ENCODE data around the gene RNF43.

Gene RNF43

GRCh38 chr17:58417300-58418092 is at the start of gene RNF43:
TSS of gene RNF43 (minus strand) at chr17:58417534. CDS start at chr17:58415577, 1,957 bp downstream.
- peak; percentile 99 for DNase-seq

- no peak for DNase-seq
Measured at GRCh38 chr17:58455491-58455890, 38.2 kb upstream of the RNF43 start.

DNA sequence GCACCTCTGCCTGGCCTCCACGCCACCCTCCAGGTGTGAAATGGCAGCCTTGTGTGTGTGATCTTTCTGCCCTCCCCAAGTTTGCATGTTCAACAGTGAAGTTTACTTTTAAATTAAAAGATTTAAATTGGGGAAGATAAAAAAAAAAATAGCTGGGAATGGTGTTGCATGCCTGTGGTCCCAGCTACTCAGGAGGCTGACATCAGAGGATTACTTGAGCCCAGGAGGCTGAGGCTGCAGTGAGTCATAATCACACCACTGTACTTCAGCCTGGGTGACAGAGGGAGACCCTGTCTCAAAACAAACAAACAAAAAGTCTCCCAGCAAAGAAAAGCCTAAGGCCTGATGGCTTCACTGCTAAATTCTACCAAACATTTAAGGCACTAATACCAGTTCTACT is 35.4 kb upstream of the RNF43 start:
- DNase-seq = no peak

DNA sequence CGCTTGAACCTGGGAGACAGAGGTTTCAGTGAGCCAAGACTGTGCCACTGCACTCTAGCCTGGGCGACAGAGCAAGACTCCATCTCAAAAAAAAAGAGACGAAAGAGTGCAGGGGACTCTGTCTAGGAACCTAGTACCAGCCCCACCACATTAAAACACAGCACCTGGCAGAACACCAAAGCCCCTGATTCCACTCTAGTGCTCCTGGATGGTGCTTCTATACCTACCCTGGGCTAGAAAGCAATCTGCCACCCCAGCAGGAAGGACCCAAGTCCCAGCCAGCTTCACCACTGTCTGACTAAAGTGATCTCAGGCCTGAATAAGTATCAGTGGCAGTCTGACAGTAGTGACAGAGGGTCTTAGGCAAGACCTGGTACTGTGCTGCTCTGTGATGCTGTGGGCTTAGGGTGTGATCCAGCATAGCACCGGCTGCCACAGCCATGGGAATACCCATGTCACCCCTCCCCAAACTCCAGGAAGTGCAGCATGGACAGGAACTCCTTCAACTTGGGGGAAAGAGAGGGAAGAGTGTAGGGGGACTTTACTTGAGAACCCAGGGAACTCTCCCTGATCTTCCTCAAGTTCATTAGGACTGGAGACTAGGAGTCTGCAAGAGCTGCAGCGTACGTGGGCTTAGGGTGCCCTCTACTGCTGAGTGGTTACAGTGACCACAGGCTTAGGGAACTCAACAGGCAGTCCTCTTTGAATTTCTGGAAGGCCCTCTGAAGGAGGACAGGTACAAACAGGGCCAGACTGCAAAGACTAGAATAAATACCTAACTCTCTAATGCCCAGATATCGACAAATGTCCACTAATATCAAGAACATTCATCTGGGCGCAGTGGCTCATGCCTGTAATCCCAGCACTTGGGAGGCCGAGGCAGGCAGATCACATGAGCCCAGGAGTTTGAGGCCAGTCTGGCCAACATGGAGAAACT is 30.0 kb upstream of the RNF43 start:
- DNase-seq = peak; percentile 80

GRCh38 chr17:58446086-58446485 is 28.8 kb upstream of the RNF43 start:
- DNase-seq = no peak

- DNase-seq = no peak
Measured at GRCh38 chr17:58436805-58437239, 19.5 kb upstream of the RNF43 start.

- no peak for DNase-seq
Measured at GRCh38 chr17:58436245-58436644, 18.9 kb upstream of the RNF43 start.

GRCh38 chr17:58432806-58433573 is 15.7 kb upstream of the RNF43 start:
- no peak for DNase-seq

- DNase-seq = no peak
Measured at GRCh38 chr17:58427807-58428206, 10.5 kb upstream of the RNF43 start.

DNA sequence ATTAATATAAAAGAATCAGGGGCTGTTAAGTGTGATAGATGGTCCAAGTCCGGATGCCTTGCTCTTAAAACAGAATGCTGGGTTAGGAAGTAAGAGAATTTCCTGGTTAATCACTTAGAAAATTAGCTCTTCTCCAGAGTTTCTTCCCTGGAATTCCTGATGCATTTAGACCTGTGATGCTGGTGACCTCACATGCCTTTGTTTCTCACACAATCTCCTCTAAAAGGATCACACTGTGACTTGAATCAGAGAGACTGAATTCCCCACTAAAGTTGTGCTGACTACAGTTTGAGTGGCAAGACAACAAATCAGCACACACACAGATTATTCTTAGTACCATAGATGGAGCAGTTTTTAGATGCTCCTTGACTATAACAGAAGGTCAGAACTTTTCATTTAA is 4.4 kb upstream of the RNF43 start:
- no peak for DNase-seq

DNA sequence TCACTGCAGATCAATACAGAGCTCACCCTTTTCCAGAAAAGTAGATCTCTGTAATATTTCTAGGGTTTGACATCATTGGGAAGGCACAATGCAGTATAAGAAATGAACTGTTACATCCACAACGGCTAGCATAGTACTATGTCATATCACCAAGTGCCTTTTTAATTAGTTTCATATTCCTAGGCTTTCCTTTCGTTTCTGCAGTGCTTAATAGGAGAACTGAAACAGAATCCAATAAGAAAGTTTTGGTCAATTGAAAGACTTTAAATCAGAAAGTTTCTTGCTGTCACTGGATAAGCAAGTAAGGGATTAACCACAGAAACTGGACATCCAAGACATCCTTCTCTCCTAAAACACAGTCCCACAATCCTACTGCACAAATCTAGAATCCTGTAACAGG is 3.5 kb upstream of the RNF43 start:
- DNase-seq = no peak

GRCh38 chr17:58416937-58417299 is 416 bp downstream of the RNF43 start:
- DNase-seq = no peak

DNA sequence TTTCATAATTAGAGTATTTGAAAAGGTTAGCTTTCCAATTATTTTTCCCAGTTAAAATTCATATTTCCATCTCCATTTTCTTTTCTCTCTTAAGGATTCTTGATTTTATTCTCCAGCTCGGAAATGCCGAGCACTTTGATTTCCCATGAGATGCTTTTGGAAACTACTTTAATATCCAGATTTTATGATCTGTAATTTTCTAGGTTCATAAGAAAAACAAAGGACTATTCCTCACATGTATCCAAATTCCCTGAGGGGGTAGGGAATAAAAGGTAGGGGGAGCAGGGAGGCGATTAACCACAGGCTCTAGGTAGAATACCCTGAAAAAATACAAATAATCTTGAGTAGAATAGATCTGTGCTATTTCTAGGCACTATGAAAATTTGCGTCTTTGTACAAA is 938 bp downstream of the RNF43 start:
- DNase-seq = no peak

GRCh38 chr17:58415371-58416055 is 1.8 kb downstream of the RNF43 start:
- DNase-seq = no peak

DNA sequence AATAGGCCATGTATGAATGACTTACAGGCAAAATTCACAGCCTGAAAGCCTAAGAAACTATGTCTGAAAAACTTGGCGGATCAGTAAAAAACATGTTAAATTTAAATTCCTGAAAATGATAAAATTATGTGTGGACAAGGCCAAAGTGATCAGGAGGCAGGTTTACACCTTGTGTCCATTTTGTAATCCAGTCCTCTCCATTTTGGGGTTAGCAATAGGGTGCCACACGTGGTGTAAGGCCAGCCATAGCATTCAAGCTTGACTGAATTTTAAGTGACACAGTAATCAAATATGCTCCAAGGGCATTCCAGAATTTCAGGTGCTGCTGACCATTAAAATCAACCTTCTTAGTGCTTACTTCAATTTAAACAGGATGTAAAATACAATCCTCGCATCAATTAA is 2.7 kb downstream of the RNF43 start:
- no peak for DNase-seq

DNA sequence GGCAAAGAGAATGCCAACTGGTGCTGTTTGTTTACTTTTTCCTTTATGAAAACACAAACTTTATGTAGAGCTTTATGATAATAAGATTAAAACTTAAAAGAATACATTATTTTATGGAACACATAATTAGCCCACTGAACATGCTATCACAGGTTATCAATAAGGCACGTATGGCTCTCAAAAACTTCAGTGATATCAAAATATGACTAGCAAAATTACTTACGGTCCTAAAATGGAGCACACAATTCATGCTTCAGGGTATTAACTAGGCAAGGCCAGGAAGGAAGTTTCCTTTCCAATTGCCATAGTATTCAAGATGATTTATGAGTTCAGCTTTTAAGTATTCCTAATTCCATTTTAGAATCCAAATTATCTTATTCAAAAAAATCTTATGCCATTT is 3.6 kb downstream of the RNF43 start:
- DNase-seq = no peak

DNA sequence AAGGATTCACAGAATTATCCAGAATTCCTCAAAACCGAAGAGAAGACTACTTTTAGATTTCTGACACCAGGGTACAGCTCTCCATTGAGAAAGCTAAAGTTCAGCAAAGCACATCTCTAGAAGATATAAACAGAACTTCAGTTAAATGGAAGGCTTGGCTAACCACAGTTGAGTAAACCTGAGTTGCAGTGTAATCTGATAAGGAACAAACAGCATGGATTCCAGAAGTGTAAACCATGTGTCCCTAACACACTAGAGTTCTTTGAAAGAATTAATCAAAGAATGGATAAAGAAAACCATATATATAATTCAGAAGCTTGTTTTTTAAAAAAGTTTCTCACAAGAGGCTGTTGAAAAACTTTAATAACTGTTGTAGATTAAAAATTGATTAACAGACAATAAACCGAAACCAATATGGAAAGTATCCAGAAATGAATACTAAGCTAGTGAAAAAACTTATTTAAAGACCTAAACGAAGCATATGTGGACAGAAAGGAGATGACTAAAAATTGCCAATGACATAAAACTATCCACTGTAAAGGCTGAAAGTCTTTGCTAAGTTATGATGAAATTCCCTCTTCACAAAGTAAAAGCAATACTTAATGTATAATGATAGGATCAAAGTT is 4.3 kb downstream of the RNF43 start:
- DNase-seq = no peak

DNA sequence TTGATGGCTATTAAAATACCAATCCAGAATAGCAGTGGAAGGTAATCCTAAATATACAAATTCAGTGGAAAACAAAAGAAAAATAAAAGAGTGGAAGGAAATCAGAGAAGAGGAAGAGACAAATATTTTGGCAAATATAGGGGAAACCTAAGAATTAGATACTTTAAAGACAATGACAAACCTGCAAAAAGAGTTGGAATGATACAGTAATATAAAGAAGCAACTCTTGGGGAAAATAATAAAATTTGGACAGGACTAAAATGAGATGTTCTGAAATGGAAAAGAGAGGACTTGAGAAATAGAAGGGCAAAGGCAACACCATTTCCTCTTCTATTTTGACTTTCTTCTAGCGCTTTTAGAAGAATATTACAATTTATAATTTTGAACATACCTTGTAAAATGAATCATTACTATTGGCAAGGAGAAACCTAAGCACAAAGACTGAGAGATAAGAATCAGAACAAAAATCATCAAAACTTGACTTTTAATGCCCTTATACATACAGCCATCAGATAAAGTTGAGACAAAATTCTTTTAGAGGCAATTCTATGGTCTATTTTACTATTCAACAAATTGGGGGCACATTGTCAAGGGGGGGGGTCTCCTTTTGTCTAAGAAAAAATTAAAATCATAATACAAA is 5.2 kb downstream of the RNF43 start:
- no peak for DNase-seq

GRCh38 chr17:58411408-58411894 is 5.9 kb downstream of the RNF43 start:
- no peak for DNase-seq

- no peak for DNase-seq
Measured at GRCh38 chr17:58410714-58411407, 6.5 kb downstream of the RNF43 start.

DNA sequence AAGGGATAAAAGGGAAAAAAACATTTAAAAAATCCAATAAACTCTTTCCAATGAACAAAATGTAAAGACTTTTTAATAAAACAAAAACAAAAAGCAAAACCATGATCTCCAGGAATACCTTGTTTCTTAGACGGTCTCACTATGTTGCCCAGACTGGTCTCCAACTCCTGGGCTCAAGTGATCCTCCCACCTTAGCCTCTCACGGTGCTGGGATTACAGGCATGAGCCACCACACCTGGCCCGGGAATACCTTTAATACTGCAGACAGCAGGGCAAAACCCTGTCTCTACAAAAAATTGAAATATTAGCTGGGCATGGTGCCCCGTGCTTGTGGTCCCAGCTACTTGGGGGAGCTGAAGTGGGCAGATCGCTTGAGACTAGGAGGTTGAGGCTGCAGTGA is 7.9 kb downstream of the RNF43 start:
- no peak for DNase-seq
